GM21723 (cell line): ENCODE data around the gene REC8.

Experiments
- ATAC-seq: cut with Tn5 transposase; IDR thresholded peaks from one replicate; pipeline ENCODE4 v1.9.1; 2021; ENCODE audit warnings: mild to moderate bottlenecking, moderate library complexity; ENCODE audit not compliant: unreplicated experiment

The REC8 gene

GRCh38 chr14:24181371-24182077, 9.6 kb downstream of the REC8 start:
- ATAC-seq, result no peak

- no peak for ATAC-seq
Measured at GRCh38 chr14:24182110-24182882, 10.4 kb downstream of the REC8 start.

GRCh38 chr14:24183014-24183481, 11.2 kb downstream of the REC8 start:
- no peak for ATAC-seq

GRCh38 chr14:24184104-24184970, 12.5 kb downstream of the REC8 start:
- ATAC-seq, result no peak

- no peak for ATAC-seq
Measured at GRCh38 chr14:24185026-24185425, 13.1 kb downstream of the REC8 start.

GRCh38 chr14:24185741-24186140, 13.9 kb downstream of the REC8 start:
- ATAC-seq, result no peak

- no peak for ATAC-seq
Measured at GRCh38 chr14:24186831-24187538, 15.1 kb downstream of the REC8 start.

GRCh38 chr14:24187539-24187915, 15.6 kb downstream of the REC8 start:
- ATAC-seq, result no peak

GRCh38 chr14:24188251-24189058, 16.6 kb downstream of the REC8 start, which contains the start of gene IPO4:
TSS of gene IPO4 (minus strand) at chr14:24188816. CDS start at chr14:24188787, 29 bp downstream.
- peak; percentile 85 for ATAC-seq

GRCh38 chr14:24189059-24189375, 17.1 kb downstream of the REC8 start:
- ATAC-seq, result no peak

GRCh38 chr14:24189460-24189859, 17.6 kb downstream of the REC8 start:
- no peak for ATAC-seq

GRCh38 chr14:24190416-24190815, 18.5 kb downstream of the REC8 start:
- ATAC-seq, result no peak

GRCh38 chr14:24192933-24193332, 21.1 kb downstream of the REC8 start:
- no peak for ATAC-seq

GRCh38 chr14:24194186-24194872, 22.4 kb downstream of the REC8 start:
- no peak for ATAC-seq

- no peak for ATAC-seq
Measured at GRCh38 chr14:24194873-24195185, 22.9 kb downstream of the REC8 start.

- ATAC-seq, result peak; percentile 90
Measured at GRCh38 chr14:24195186-24196070, 23.5 kb downstream of the REC8 start, which contains the start of gene TM9SF1. TSS of gene TM9SF1 (minus strand) at chr14:24195441. CDS start at chr14:24195019, 422 bp downstream.

- ATAC-seq, result peak; percentile 20
Measured at GRCh38 chr14:24196071-24197055, 24.5 kb downstream of the REC8 start.
